SK-N-SH treated with all-trans-retinoic acid at 6 μM for 48 hours (cell line): ENCODE results near the gene EAF2.
"Not testable (repeated sequence)": the region's sequence is repeated elsewhere in the genome, so short reads cannot be mapped to it uniquely, and the experiment has no call there.

Source experiments
- ATAC-seq: fragments of 200-7000 bp; cut with Tn5 transposase; 3 replicates; pipeline ENCODE4 v1.9.1; 2020; ENCODE audit warnings: mild to moderate bottlenecking, moderate library complexity
- ARNTL ChIP-seq: fragments of 450-650 bp; formaldehyde crosslinking; IDR thresholded peaks from 2 replicates; pipeline ENCODE4 v1.5.0; 2020; ENCODE audit warnings: low read depth, mild to moderate bottlenecking, moderate library complexity, borderline replicate concordance
- BACH2 ChIP-seq: fragments of 250-450 bp; sonication (Bioruptor Pico); IDR thresholded peaks from 2 replicates; pipeline ENCODE4 v1.9.0; 2021; ENCODE audit warnings: mild to moderate bottlenecking, borderline replicate concordance
- CREB5 ChIP-seq: fragments of 250-450 bp; sonication (Bioruptor Pico); IDR thresholded peaks from 2 replicates; pipeline ENCODE4 v1.5.1; 2020; ENCODE audit warnings: low read depth, mild to moderate bottlenecking, moderate library complexity
- CSDC2 ChIP-seq: fragments of 250-450 bp; sonication (Bioruptor Pico); IDR thresholded peaks from 2 replicates; pipeline ENCODE4 v1.5.0; 2020; ENCODE audit warnings: mild to moderate bottlenecking, moderate library complexity
- CSRNP3 ChIP-seq: fragments of 250-450 bp; sonication (Bioruptor Pico); IDR thresholded peaks from 2 replicates; pipeline ENCODE4 v1.5.1; 2021; ENCODE audit warnings: mild to moderate bottlenecking, moderate library complexity
- ESRRG ChIP-seq: fragments of 250-450 bp; sonication (Bioruptor Pico); IDR thresholded peaks from 2 replicates; pipeline ENCODE4 v1.6.1; 2021; ENCODE audit warnings: mild to moderate bottlenecking
- GLIS3 ChIP-seq: fragments of 250-450 bp; sonication (Bioruptor Pico); IDR thresholded peaks from 2 replicates; pipeline ENCODE4 v1.5.0; 2020; ENCODE audit warnings: mild to moderate bottlenecking, moderate library complexity
- ISL1 ChIP-seq: fragments of 250-450 bp; sonication (Bioruptor Pico); IDR thresholded peaks from 2 replicates; pipeline ENCODE4 v2.1.2; 2022; ENCODE audit warnings: mild to moderate bottlenecking, moderate library complexity
- OSR1 ChIP-seq: fragments of 250-450 bp; sonication (Bioruptor Pico); IDR thresholded peaks from 2 replicates; pipeline ENCODE4 v1.8.0; 2022; ENCODE audit warnings: moderate library complexity, mild to moderate bottlenecking, inconsistent platforms
- RARB ChIP-seq: fragments of 250-450 bp; sonication (Bioruptor Pico); IDR thresholded peaks from 2 replicates; pipeline ENCODE4 v1.8.0; 2021; ENCODE audit warnings: mild to moderate bottlenecking, moderate library complexity
- SNAI2 ChIP-seq: fragments of 250-450 bp; sonication (Bioruptor Pico); IDR thresholded peaks from 2 replicates; pipeline ENCODE4 v1.5.0; 2020; ENCODE audit warnings: mild to moderate bottlenecking, moderate library complexity
- TCF4 ChIP-seq: fragments of 250-450 bp; sonication (Bioruptor Pico); IDR thresholded peaks from 2 replicates; pipeline ENCODE4 v1.8.0; 2021; ENCODE audit warnings: mild to moderate bottlenecking, moderate library complexity, borderline replicate concordance
- TOX ChIP-seq: fragments of 250-450 bp; sonication (Bioruptor Pico); IDR thresholded peaks from 2 replicates; pipeline ENCODE4 v1.8.0; 2021; ENCODE audit warnings: mild to moderate bottlenecking, moderate library complexity, borderline replicate concordance
- ZC3H10 ChIP-seq: fragments of 250-450 bp; sonication (Bioruptor Pico); IDR thresholded peaks from 2 replicates; pipeline ENCODE4 v1.5.1; 2021; ENCODE audit warnings: mild to moderate bottlenecking, moderate library complexity
- ZFP3 ChIP-seq: fragments of 250-450 bp; sonication (Bioruptor Pico); IDR thresholded peaks from 2 replicates; pipeline ENCODE4 v1.5.0; 2020; ENCODE audit warnings: mild to moderate bottlenecking, moderate library complexity
- ZFP30 ChIP-seq: fragments of 450-650 bp; formaldehyde crosslinking; IDR thresholded peaks from 2 replicates; pipeline ENCODE4 v1.5.0; 2022; ENCODE audit warnings: mild to moderate bottlenecking, moderate library complexity
- ZNF565 ChIP-seq: fragments of 450-650 bp; formaldehyde crosslinking; conservative IDR thresholded peaks from 2 replicates; pipeline ENCODE4 v1.5.0; 2020; ENCODE audit warnings: low read depth, mild to moderate bottlenecking, moderate library complexity
- ZNF8 ChIP-seq: fragments of 450-650 bp; formaldehyde crosslinking; IDR thresholded peaks from 2 replicates; pipeline ENCODE4 v1.5.0; 2020; ENCODE audit warnings: mild to moderate bottlenecking, moderate library complexity
- TF ChIP-seq, protein P1 (sequence below): fragments of 250-450 bp; sonication (Bioruptor Pico); IDR thresholded peaks from 2 replicates; pipeline ENCODE4 v1.8.0; 2021; ENCODE audit warnings: low read depth, mild to moderate bottlenecking, moderate library complexity, borderline replicate concordance

EAF2 gene

GRCh38 chr3:121855555-121855954 is 20.5 kb downstream of the EAF2 start:
- no peak for TF ChIP-seq ZNF565
- TF ChIP-seq ZC3H10 (CRISPR knock-in tag) = no peak
- no peak for TF ChIP-seq GLIS3 (CRISPR knock-in tag)
- no peak for TF ChIP-seq CSDC2 (CRISPR knock-in tag)
- no peak for TF ChIP-seq BACH2 (CRISPR knock-in tag)
- TF ChIP-seq, protein P1, sequence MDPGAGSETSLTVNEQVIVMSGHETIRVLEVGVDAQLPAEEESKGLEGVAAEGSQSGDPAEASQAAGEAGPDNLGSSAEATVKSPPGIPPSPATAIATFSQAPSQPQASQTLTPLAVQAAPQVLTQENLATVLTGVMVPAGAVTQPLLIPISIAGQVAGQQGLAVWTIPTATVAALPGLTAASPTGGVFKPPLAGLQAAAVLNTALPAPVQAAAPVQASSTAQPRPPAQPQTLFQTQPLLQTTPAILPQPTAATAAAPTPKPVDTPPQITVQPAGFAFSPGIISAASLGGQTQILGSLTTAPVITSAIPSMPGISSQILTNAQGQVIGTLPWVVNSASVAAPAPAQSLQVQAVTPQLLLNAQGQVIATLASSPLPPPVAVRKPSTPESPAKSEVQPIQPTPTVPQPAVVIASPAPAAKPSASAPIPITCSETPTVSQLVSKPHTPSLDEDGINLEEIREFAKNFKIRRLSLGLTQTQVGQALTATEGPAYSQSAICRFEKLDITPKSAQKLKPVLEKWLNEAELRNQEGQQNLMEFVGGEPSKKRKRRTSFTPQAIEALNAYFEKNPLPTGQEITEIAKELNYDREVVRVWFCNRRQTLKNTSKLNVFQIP = no peak
- ATAC-seq = no peak

- ATAC-seq = not testable (repeated sequence)
These were observed 22.8 kb downstream of the EAF2 start for GRCh38 chr3:121857778-121858177.

DNA sequence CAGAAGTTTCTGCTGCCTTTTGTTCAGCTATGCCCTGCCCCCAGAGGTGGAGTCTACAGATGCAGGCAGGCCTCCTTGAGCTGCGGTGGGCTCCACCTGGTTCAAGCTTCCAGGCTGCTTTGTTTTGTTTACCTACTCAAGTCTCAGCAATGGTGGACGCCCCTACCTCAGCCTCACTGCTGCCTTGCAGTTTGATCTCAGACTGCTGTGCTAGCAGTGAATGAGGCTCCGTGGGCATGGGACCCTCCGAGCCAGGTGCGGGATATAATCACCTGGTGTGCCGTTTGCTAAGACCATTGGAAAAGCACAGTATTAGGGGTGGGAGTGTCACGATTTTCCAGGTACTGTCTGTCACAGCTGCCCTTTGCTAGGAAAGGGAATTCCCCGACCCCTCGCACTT is 28.2 kb downstream of the EAF2 start:
- ATAC-seq = not testable (repeated sequence)

GRCh38 chr3:121863801-121864200 is 28.8 kb downstream of the EAF2 start:
- TF ChIP-seq OSR1 (no peak), CSRNP3 (CRISPR knock-in tag) (no peak), ZFP30 (CRISPR knock-in tag) (no peak), ARNTL (CRISPR knock-in tag) (no peak), TOX (CRISPR knock-in tag) (no peak), CSDC2 (CRISPR knock-in tag) (no peak), ZC3H10 (CRISPR knock-in tag) (no peak), SNAI2 (CRISPR knock-in tag) (no peak), ESRRG (no peak), CREB5 (CRISPR knock-in tag) (no peak), ZNF565 (no peak), GLIS3 (CRISPR knock-in tag) (no peak)
- TF ChIP-seq, protein P1 = no peak
- TF ChIP-seq, all 23 proteins: peak for 0
- ATAC-seq = no peak

- no peak for ATAC-seq
- TF ChIP-seq RARB (CRISPR knock-in tag) (no peak), ZNF8 (CRISPR knock-in tag) (no peak), ZFP30 (CRISPR knock-in tag) (no peak), ZC3H10 (CRISPR knock-in tag) (no peak), CSRNP3 (CRISPR knock-in tag) (no peak), GLIS3 (CRISPR knock-in tag) (no peak), ISL1 (CRISPR knock-in tag) (no peak), ARNTL (CRISPR knock-in tag) (no peak), TOX (CRISPR knock-in tag) (no peak), ZFP3 (CRISPR knock-in tag) (no peak), ESRRG (no peak), CREB5 (CRISPR knock-in tag) (no peak), TCF4 (CRISPR knock-in tag) (no peak), ZNF565 (no peak), BACH2 (CRISPR knock-in tag) (no peak), CSDC2 (CRISPR knock-in tag) (no peak), SNAI2 (CRISPR knock-in tag) (no peak)
- TF ChIP-seq, protein P1 = no peak
- TF ChIP-seq, all 23 proteins: peak for 0
These were observed 34.7 kb downstream of the EAF2 start for GRCh38 chr3:121869736-121870135.
